Kidney (tissue), 14 donors: ENCODE results near the gene CCDC107. TPM values are rescaled to one million over a fixed set of nuclear protein-coding genes. Genes with fewer than 3 reads are reported as not detected.

Experiments used
- DNase-seq, 5 donors: peaks; one replicate each; pipeline ENCODE4 v3.0.0-alpha.2; 2013 to 2020
- FAIRE-seq: peaks from 2 replicates; lab custom pipeline; 2012; peaks lifted over from hg19 to GRCh38; lab: Jason Lieb, UNC
- H3K27ac ChIP-seq, 2 donors: one replicate each; pipeline ENCODE4 v1.7.0; 2013; ENCODE audit warnings: low read depth in 2 of 2, low read length in 2 of 2, inconsistent platforms in 1 of 2
- H3K27me3 ChIP-seq: one replicate; pipeline ENCODE4 v1.7.1; 2013; ENCODE audit warnings: low read length, inconsistent platforms; ENCODE audit not compliant: control insufficient read depth, insufficient read depth
- H3K36me3 ChIP-seq, 3 donors: one replicate each; pipeline versions ENCODE4 v1.7.0 to v1.7.1; 2013; ENCODE audit warnings: low read length in 3 of 3, control low read depth in 1 of 3, inconsistent platforms in 1 of 3; ENCODE audit not compliant: insufficient read depth in 3 of 3, control insufficient read depth in 2 of 3
- H3K4me1 ChIP-seq, 3 donors: one replicate each; pipeline versions ENCODE4 v1.7.0 to v1.7.1; 2013; ENCODE audit warnings: low read length in 3 of 3, inconsistent platforms in 1 of 3, low read depth in 1 of 3; ENCODE audit not compliant: control insufficient read depth in 2 of 3, insufficient read depth in 2 of 3
- H3K4me3 ChIP-seq, 3 donors: one replicate each; pipeline versions ENCODE4 v1.7.0 to v1.8.1; 2013; ENCODE audit warnings: low read length in 3 of 3, control low read depth in 1 of 3, inconsistent platforms in 1 of 3
- H3K9ac ChIP-seq, 3 donors: one replicate each; pipeline versions ENCODE4 v1.7.0 to v1.7.1; 2013; ENCODE audit warnings: low read length in 3 of 3, control low read depth in 1 of 3, inconsistent platforms in 1 of 3
- H3K9me3 ChIP-seq, 3 donors: one replicate each; pipeline versions ENCODE4 v1.7.0 to v1.7.1; 2013; ENCODE audit warnings: low read length in 3 of 3, control low read depth in 1 of 3, inconsistent platforms in 1 of 3; ENCODE audit not compliant: control insufficient read depth in 2 of 3, insufficient read depth in 1 of 3
- intact Hi-C: fragments of 100-400 bp; cut with DNase I; formaldehyde crosslinking; loops from one replicate; pipeline ENCODE4 v1.11.1; 2022
- polyA plus RNA-seq: library from polyadenylated mRNA; stranded (reverse); fragments of 350-450 nt; fragmentation: Illumina TruSeq; extraction: RNeasy Lipid Tissue Mini Kit (QIAGEN cat#74804); gene quantifications from one replicate; pipeline ENCODE4 v1.2.3, GENCODE V29; 2014; ENCODE audit warnings: low read depth, low replicate concordance; ENCODE audit not compliant: insufficient read depth
- total RNA-seq: library from RNA; stranded (reverse); fragmentation: NEBNext Ultra II Directional; extraction: Animal tissue kit (Norgen Biotek cat#: 25700); gene quantifications from one replicate; pipeline ENCODE4 v1.2.1, GENCODE V29; 2021
- TF ChIP-seq, protein P1 (sequence below): IDR thresholded peaks from 3 replicates; pipeline ENCODE4 v1.5.1; 2012; ENCODE audit warnings: mild to moderate bottlenecking, moderate library complexity, borderline replicate concordance; ENCODE audit not compliant: insufficient read depth; ENCODE audit errors: extremely low read depth
- donor health status: control.
- donor health status: control.
- donor health status: control.
- donor health status: control.
- donor health status: control.
- donor health status: DM: yes; HTN: yes; CAD: no.
- donor health status: Normal renal cell carcinoma (clear cell type).

Gene CCDC107
- total and polyA plus RNA-seq, 2 donors from 2014 or later = 26.8 to 52.3 TPM

DNA sequence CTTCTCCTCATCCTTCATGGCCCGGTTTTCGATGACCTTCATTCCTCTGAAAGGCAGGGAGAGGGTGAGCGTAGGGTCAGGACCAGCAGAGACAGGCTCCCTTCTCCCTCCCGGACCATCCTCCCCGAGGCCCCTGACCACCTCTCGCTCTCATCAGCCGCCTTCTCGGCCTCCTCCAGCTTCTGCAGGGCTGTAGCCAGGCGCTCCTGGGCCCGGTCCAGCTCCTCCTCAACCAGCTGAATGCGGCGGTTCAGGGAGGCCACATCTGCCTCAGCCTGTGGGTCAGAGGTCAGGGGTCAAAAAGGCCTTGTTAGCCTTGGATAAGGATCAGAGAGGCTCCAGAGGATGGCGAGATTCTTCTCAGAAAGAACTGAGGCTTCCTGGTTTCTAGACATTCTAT lies 27.4 kb downstream of the CCDC107 start:
- Histone ChIP-seq H3K9ac (no peak overlapping the region), H3K4me1 (peaks cover 0 to 6% (median 0%) of the 10 kb centered on the region in 3 donors), H3K36me3 (peaks cover 0 to 2% (median 0%) of the 10 kb centered on the region in 3 donors), H3K9me3 (no peaks in the 10 kb centered on the region), H3K4me3 (no peak overlapping the region), H3K27me3 (no peaks in the 10 kb centered on the region), H3K27ac (no peak overlapping the region)
- DNase-seq = peak in 1 of 5 donors; percentile 84
- intact Hi-C loops = no loop called here
- FAIRE-seq = no peak
- TF ChIP-seq, protein P1, sequence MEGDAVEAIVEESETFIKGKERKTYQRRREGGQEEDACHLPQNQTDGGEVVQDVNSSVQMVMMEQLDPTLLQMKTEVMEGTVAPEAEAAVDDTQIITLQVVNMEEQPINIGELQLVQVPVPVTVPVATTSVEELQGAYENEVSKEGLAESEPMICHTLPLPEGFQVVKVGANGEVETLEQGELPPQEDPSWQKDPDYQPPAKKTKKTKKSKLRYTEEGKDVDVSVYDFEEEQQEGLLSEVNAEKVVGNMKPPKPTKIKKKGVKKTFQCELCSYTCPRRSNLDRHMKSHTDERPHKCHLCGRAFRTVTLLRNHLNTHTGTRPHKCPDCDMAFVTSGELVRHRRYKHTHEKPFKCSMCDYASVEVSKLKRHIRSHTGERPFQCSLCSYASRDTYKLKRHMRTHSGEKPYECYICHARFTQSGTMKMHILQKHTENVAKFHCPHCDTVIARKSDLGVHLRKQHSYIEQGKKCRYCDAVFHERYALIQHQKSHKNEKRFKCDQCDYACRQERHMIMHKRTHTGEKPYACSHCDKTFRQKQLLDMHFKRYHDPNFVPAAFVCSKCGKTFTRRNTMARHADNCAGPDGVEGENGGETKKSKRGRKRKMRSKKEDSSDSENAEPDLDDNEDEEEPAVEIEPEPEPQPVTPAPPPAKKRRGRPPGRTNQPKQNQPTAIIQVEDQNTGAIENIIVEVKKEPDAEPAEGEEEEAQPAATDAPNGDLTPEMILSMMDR = no peak

DNA sequence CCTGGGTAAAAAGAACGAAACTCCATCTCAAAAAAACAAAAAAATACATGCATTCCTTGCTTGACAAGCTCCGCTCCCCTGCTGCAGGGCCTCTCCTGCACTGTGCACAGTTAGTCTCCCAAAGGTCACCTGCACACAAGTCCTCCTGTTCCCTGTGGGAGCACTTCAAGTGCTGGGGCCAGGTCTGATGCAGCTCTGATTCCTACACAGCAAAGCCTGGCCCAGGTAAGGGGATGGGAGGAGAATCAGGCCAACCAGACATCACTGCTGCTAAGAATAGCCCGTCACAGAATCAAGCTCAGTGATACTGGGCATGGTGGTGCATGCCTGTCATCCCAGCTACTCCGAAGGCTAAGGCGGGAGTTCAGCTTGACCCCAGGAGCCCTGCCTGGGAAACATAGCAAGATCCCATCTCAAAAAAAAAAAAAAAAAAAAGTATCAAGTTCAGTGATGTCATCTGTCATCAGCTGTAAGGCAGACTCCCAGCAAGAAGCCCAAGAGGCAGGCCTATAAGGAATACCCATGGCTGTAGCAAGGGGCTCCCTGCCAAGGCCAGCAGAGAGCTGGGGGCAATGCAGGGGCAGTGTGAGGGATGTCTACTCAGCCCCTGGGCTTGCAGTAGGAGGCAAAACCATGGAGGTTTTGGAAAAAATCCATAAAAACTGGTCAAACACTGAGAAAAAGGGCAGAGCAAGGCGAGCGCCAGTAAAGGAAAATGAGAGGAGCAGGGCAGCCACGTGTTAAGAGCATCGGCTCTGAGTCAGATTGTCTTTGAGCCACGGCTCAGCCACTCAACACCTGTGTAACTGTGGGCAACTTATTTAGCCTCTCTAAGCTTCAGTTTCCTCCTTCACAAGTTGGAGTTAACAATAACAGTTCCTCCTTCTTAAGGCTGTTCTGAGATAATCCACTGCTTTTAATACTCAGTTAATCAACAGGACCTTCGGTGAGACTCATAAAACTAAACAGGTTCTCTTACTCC lies 28.4 kb downstream of the CCDC107 start:
- H3K36me3 ChIP-seq = peaks cover 0 to 2% (median 0%) of the 10 kb centered on the region in 3 donors
- FAIRE-seq = no peak
- DNase-seq = peak in 3 of 5 donors; percentile 19 to 44 (median 39)
- H3K27me3 ChIP-seq = no peaks in the 10 kb centered on the region
- H3K4me3 ChIP-seq = peak overlapping the region in 1 of 3 donors; percentile 25
- peaks cover 0 to 6% (median 0%) of the 10 kb centered on the region in 3 donors for H3K4me1 ChIP-seq
- intact Hi-C loops = no loop called here
- TF ChIP-seq, protein P1 = no peak
- H3K9me3 ChIP-seq = no peaks in the 10 kb centered on the region
- H3K9ac ChIP-seq = peak overlapping the region in 1 of 3 donors; percentile 19
- H3K27ac ChIP-seq = no peak overlapping the region

DNA sequence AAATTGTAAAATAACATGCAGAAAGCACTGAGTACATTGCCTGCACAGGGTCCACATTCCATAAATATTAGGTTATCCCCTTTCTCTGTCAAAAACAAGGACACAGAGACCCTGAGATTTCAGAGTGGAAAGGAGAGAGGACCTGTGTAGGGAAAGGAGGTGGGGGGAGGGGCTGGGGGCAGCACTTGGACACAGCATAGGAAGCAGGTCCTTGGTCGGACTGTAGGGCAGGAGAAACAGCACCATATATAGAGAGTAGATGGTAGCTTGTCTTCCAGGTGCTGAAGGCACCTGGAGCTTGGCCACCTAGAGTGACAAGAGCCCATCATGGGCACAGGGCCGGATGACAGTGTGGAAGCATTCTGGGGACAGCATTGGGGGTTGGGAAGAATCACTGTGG lies 29.2 kb downstream of the CCDC107 start:
- Histone ChIP-seq H3K9me3 (no peaks in the 10 kb centered on the region), H3K4me1 (peaks cover 0 to 6% (median 0%) of the 10 kb centered on the region in 3 donors), H3K27me3 (no peaks in the 10 kb centered on the region), H3K9ac (no peak overlapping the region), H3K36me3 (peaks cover 0 to 2% (median 0%) of the 10 kb centered on the region in 3 donors), H3K27ac (no peak overlapping the region), H3K4me3 (no peak overlapping the region)
- intact Hi-C loops = no loop called here
- no peak for DNase-seq
- FAIRE-seq = no peak
- TF ChIP-seq, protein P1 = no peak
